ENCODE data around the gene ZNF608.

The ZNF608 gene

DNA sequence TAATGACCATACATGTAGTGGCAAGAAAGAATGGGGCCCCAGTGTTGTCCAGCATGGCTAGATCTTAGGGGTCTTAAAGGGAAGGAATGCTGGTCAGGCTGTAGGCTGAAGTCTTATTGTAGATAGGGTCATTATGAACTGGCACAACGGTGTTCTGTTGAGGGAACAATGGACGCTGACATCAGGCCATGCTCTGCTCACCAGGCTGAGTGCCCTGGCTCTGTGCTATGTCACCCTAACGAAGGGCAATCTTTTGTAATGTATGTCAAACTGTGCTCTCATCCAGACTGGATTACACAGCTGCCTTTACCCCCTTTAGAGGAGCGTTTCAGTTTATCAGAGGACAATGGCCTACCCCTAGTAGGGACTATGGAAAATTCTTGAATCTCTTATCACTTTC is 14.6 kb upstream of the ZNF608 start:
- Histone ChIP-seq H3K4me1 (ENCODE audit: control insufficient read depth in 1 of 2, insufficient read depth in 1 of 2, low read depth in 1 of 2, low read length in 1 of 2) (no peaks in the 10 kb centered on the region), H3K27ac (no peak overlapping the region), H3K4me3 (ENCODE audit: low read depth in 1 of 2, low read length in 1 of 2) (no peak overlapping the region), H3K36me3 (no peaks in the 10 kb centered on the region), H3K27me3 (no peaks in the 10 kb centered on the region), H3K9me3 (no peaks in the 10 kb centered on the region)
- TF ChIP-seq CTCF (IDR thresholded peaks at IDR 0.05): no peak

- H3K27me3 ChIP-seq: no peaks in the 10 kb centered on the region
- H3K27ac ChIP-seq: no peak overlapping the region
- H3K4me1 ChIP-seq (ENCODE audit: control insufficient read depth in 1 of 2, insufficient read depth in 1 of 2, low read depth in 1 of 2, low read length in 1 of 2): no peaks in the 10 kb centered on the region
- H3K4me3 ChIP-seq (ENCODE audit: low read depth in 1 of 2, low read length in 1 of 2): no peak overlapping the region
- H3K36me3 ChIP-seq: no peaks in the 10 kb centered on the region
- TF ChIP-seq CTCF (IDR thresholded peaks at IDR 0.05): no peak
- no peaks in the 10 kb centered on the region for H3K9me3 ChIP-seq
Measured at GRCh38 chr5:124760608-124761007, 14.2 kb upstream of the ZNF608 start.

- Histone ChIP-seq H3K4me1 (ENCODE audit: control insufficient read depth in 1 of 2, insufficient read depth in 1 of 2, low read depth in 1 of 2, low read length in 1 of 2) (no peaks in the 10 kb centered on the region), H3K27ac (no peak overlapping the region), H3K4me3 (ENCODE audit: low read depth in 1 of 2, low read length in 1 of 2) (no peak overlapping the region), H3K36me3 (no peaks in the 10 kb centered on the region), H3K9me3 (no peaks in the 10 kb centered on the region), H3K27me3 (peaks cover under 1% of the 10 kb centered on the region)
- TF ChIP-seq CTCF (IDR thresholded peaks at IDR 0.05): no peak
Measured at GRCh38 chr5:124755565-124755964, 9.1 kb upstream of the ZNF608 start.

DNA sequence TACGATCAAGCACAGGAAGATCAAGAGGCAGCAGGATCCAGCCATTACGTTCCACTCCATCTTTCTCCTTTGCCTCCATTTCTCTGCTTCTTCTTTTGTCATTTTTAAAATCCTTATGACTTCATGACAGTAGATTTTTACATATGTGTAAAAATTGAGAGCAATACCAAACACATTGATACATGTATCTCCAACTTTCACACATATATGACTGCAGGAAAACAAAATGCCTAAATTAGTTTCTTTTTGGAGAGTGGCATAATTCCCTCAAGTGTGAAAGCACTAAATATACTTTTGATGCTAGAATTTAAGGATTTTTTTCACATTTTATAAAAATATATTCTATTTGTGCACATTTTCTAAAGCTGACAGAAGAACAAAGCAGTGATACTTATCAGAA is 8.6 kb upstream of the ZNF608 start:
- no peaks in the 10 kb centered on the region for H3K4me1 ChIP-seq (ENCODE audit: control insufficient read depth in 1 of 2, insufficient read depth in 1 of 2, low read depth in 1 of 2, low read length in 1 of 2)
- no peak overlapping the region for H3K27ac ChIP-seq
- H3K27me3 ChIP-seq: peaks cover 5% of the 10 kb centered on the region
- no peaks in the 10 kb centered on the region for H3K9me3 ChIP-seq
- TF ChIP-seq CTCF (IDR thresholded peaks at IDR 0.05): no peak
- H3K36me3 ChIP-seq: no peaks in the 10 kb centered on the region
- no peak overlapping the region for H3K4me3 ChIP-seq (ENCODE audit: low read depth in 1 of 2, low read length in 1 of 2)

- Histone ChIP-seq H3K9me3 (no peaks in the 10 kb centered on the region), H3K4me3 (ENCODE audit: low read depth in 1 of 2, low read length in 1 of 2) (no peak overlapping the region), H3K27ac (no peak overlapping the region), H3K27me3 (peaks cover 12% of the 10 kb centered on the region), H3K36me3 (no peaks in the 10 kb centered on the region), H3K4me1 (ENCODE audit: control insufficient read depth in 1 of 2, insufficient read depth in 1 of 2, low read depth in 1 of 2, low read length in 1 of 2) (no peaks in the 10 kb centered on the region)
- TF ChIP-seq CTCF (IDR thresholded peaks at IDR 0.05): no peak
Measured at GRCh38 chr5:124754206-124754927, 7.9 kb upstream of the ZNF608 start.
